ENCODE data around the gene IL17C.

IL17C gene

DNA sequence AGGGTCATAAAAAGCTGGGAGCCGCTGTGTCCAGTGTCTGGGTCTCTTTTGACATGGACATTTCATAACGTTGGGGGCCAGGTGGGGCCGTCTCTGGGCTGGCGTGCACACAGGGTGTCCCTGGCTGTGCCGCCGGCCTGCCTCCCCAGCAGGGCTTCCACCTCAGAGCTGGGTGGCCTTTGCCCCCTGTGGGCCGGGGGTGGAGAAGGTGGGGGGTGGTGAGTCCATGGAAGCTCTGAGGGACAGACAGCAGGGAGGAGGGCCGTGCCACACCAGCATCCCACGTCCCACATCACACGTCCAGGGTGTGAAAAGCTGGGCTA lies 48.8 kb downstream of the IL17C start:
- DNase-seq (ENCODE audit: low read depth, low spot score) = no peak
- TF ChIP-seq, protein P1, sequence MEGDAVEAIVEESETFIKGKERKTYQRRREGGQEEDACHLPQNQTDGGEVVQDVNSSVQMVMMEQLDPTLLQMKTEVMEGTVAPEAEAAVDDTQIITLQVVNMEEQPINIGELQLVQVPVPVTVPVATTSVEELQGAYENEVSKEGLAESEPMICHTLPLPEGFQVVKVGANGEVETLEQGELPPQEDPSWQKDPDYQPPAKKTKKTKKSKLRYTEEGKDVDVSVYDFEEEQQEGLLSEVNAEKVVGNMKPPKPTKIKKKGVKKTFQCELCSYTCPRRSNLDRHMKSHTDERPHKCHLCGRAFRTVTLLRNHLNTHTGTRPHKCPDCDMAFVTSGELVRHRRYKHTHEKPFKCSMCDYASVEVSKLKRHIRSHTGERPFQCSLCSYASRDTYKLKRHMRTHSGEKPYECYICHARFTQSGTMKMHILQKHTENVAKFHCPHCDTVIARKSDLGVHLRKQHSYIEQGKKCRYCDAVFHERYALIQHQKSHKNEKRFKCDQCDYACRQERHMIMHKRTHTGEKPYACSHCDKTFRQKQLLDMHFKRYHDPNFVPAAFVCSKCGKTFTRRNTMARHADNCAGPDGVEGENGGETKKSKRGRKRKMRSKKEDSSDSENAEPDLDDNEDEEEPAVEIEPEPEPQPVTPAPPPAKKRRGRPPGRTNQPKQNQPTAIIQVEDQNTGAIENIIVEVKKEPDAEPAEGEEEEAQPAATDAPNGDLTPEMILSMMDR (IDR thresholded peaks at IDR 0.05; ENCODE audit: insufficient read depth, low read length, missing control alignments) = no peak
- H3K4me3 ChIP-seq (ENCODE audit: low read depth, low read length) = no peak overlapping the region
- ChIA-PET CTCF (interaction anchor here (0.8 to 3.0 kb wide), 8 partner anchors 10 to 480 kb away, joined by 3 to 11 read pairs (median 3); no protein-coding TSS in a partner anchor), POLR2A (interaction anchor here (0.9 kb wide), 1 partner anchor 22 kb away, joined by 3 read pairs; no protein-coding TSS in a partner anchor)

DNA sequence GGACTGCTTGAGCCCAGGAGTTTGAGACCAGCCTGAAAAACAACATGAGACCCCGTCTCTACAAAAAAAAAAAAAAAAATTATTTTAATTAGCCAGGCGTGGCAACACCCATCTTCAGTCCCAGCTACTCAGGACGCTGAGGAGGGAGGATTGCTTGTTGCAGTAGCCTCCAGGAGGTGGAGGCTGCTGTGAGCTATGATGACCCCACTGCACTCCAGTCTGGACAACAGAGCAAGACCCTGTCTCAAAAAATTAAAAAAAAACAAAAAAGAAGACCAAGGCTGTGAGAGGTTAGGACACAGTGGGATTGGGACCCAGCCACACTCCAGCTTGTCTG lies 49.3 kb downstream of the IL17C start:
- DNase-seq (ENCODE audit: low read depth, low spot score) = no peak
- CTCF ChIA-PET = interaction anchor here (0.8 to 1.8 kb wide), 7 partner anchors 11 to 479 kb away, joined by 3 to 7 read pairs (median 3); no protein-coding TSS in a partner anchor
- TF ChIP-seq, protein P1 (IDR thresholded peaks at IDR 0.05; ENCODE audit: insufficient read depth, low read length, missing control alignments) = no peak
- POLR2A ChIA-PET = interaction anchor here (0.6 kb wide), 1 partner anchor 479 kb away, joined by 3 read pairs; no protein-coding TSS in a partner anchor
- no peak overlapping the region for H3K4me3 ChIP-seq (ENCODE audit: low read depth, low read length)

DNA sequence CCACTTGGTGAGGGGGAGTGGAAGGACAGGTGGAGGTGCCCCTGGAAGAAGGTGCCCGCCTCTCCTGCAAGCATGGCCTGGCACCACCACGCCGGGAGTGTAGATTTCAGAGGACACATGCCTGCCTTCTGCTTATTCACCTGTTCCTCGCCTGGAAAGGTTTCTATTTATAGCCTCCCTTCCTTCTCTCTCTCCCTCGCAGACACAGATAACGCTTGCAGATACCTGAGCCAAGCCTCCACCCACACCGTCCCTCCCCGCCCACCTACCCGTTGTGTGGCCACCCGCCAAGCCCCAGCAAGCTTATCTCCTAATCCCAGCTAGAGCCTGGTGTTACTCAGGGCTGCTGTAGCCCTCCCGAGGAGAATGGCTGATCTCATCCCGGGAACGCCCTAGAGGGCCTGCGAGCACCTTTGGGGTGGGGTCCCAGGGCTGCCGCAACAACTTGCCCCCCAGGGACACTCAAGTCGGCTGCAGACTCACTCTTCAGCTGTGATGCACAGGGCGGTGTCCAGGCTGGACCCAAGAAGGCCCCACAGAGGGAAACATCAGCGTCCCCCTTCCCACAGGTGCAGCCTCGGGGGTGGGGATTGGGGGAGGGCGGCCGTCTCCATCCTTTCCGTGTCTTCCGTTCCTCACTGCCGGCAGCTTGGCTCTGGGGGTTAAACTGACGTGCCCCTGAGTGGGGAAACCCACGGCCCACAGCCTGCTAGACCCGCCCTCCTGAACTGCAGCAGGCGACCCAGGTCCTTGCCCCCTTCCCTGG lies 49.8 kb downstream of the IL17C start:
- TF ChIP-seq, protein P1 (IDR thresholded peaks at IDR 0.05; ENCODE audit: insufficient read depth, low read length, missing control alignments) = no peak
- ChIA-PET POLR2A (interaction anchor here (0.6 kb wide), 1 partner anchor 478 kb away, joined by 3 read pairs; no protein-coding TSS in a partner anchor), CTCF (interaction anchor here (1.0 to 1.8 kb wide), 3 partner anchors 10 to 72 kb away, joined by 3 to 7 read pairs (median 5); no protein-coding TSS in a partner anchor)
- DNase-seq (ENCODE audit: low read depth, low spot score) = no peak
- no peak overlapping the region for H3K4me3 ChIP-seq (ENCODE audit: low read depth, low read length)

Data from AG04449 (cell line).